ENCODE results near the gene RHBDF2. TPM values are rescaled to one million over a fixed set of nuclear protein-coding genes. Genes with fewer than 3 reads are reported as not detected.

Gene RHBDF2
- total and polyA plus RNA-seq, 2 donors (not counting 1 experiment from before 2014, with no cell fraction given) = 288 to 482 TPM

- 90% methylated on average over 18 of the region's 18 CpGs for WGBS (ENCODE audit: insufficient coverage)
- Mint-ChIP-seq H3K27me3 (no peaks in the 10 kb centered on the region), H3K4me1 (peaks cover 27% of the 10 kb centered on the region), H3K27ac (peak overlapping the region; percentile 71), H3K9me3 (ENCODE audit: insufficient read depth) (no peaks in the 10 kb centered on the region), H3K4me3 (no peak overlapping the region)
- H3K4me2 ChIP-seq (replicated peaks; ENCODE audit: low read depth, low read length, poor library complexity, severe bottlenecking) = no peak overlapping the region
- no peak for TF ChIP-seq EZH2 (IDR thresholded peaks at IDR 0.05; ENCODE audit: borderline replicate concordance, insufficient read depth, low read depth, low read length, poor library complexity, severe bottlenecking)
- no peak for TF ChIP-seq CTCF (IDR thresholded peaks at IDR 0.05)
- H4K20me1 ChIP-seq (ENCODE audit: control insufficient read depth, insufficient read depth, low read length, poor library complexity, severe bottlenecking) = peaks cover 42% of the 10 kb centered on the region
- H3K27ac ChIP-seq (ENCODE audit: low read length in 2 of 2) = no peak overlapping the region
- no peak overlapping the region for H3K4me3 ChIP-seq (ENCODE audit: control extremely low read depth in 1 of 5, extremely low read depth in 1 of 5, insufficient read depth in 1 of 5, low read depth in 2 of 5, low read length in 4 of 5)
- intact Hi-C loops (cut with micrococcal nuclease) = no loop called here
- peaks cover 3% of the 10 kb centered on the region for H3K79me2 ChIP-seq (ENCODE audit: control insufficient read depth, insufficient read depth, low read length)
- ATAC-seq (ENCODE audit: low read depth) = peak; percentile 41
- H3K27me3 ChIP-seq (replicated peaks in 1 of 4; ENCODE audit: control extremely low read depth in 1 of 4, control insufficient read depth in 3 of 4, insufficient read depth in 4 of 4, low read length in 3 of 4) = no peaks in the 10 kb centered on the region
- H3K36me3 ChIP-seq (replicated peaks in 1 of 2; ENCODE audit: control extremely low read depth in 1 of 2, control insufficient read depth in 1 of 2, extremely low read depth in 1 of 2, insufficient read depth in 2 of 2, low read length in 1 of 2) = peaks cover 0 to 93% of the 10 kb centered on the region in 2 experiments
- CTCF ChIA-PET = interaction anchor here (1.3 to 6.2 kb wide), 3 partner anchors 15 to 33 kb away, joined by 4 to 39 read pairs (median 8); no protein-coding TSS in a partner anchor
- peaks cover 0 to 23% of the 10 kb centered on the region in 2 donors for H3K4me1 ChIP-seq (ENCODE audit: control insufficient read depth in 2 of 2, insufficient read depth in 2 of 2, low read length in 2 of 2)
- H3K9ac ChIP-seq (ENCODE audit: low read length) = no peak overlapping the region
- no peaks in the 10 kb centered on the region for H3K9me3 ChIP-seq (ENCODE audit: control extremely low read depth in 1 of 3, control insufficient read depth in 2 of 3, insufficient read depth in 1 of 3, low read length in 2 of 3)
- H2AFZ ChIP-seq (ENCODE audit: insufficient read depth, low read depth, low read length, poor library complexity, severe bottlenecking) = no peak overlapping the region
- DNase-seq = no peak
- POLR2A ChIA-PET = interaction anchor here (23.6 kb wide), 1 partner anchor 25 kb away, joined by 478 read pairs; the partner anchor contains the start of gene RHBDF2
Observed at GRCh38 chr17:76473541-76473985, 27.7 kb downstream of the RHBDF2 start.

GRCh38 chr17:76472726-76473125 lies 28.5 kb downstream of the RHBDF2 start:
- Mint-ChIP-seq H3K27ac (peak overlapping the region; percentile 71), H3K4me1 (peaks cover 27% of the 10 kb centered on the region), H3K4me3 (no peak overlapping the region), H3K27me3 (no peaks in the 10 kb centered on the region), H3K9me3 (ENCODE audit: insufficient read depth) (no peaks in the 10 kb centered on the region)
- Histone ChIP-seq H3K36me3 (replicated peaks in 1 of 2; ENCODE audit: control extremely low read depth in 1 of 2, control insufficient read depth in 1 of 2, extremely low read depth in 1 of 2, insufficient read depth in 2 of 2, low read length in 1 of 2) (peaks cover 0 to 86% of the 10 kb centered on the region in 2 experiments), H4K20me1 (ENCODE audit: control insufficient read depth, insufficient read depth, low read length, poor library complexity, severe bottlenecking) (peaks cover 35% of the 10 kb centered on the region), H3K4me2 (replicated peaks; ENCODE audit: low read depth, low read length, poor library complexity, severe bottlenecking) (no peak overlapping the region), H3K9ac (ENCODE audit: low read length) (no peak overlapping the region), H2AFZ (ENCODE audit: insufficient read depth, low read depth, low read length, poor library complexity, severe bottlenecking) (no peak overlapping the region), H3K27me3 (replicated peaks in 1 of 4; ENCODE audit: control extremely low read depth in 1 of 4, control insufficient read depth in 3 of 4, insufficient read depth in 4 of 4, low read length in 3 of 4) (no peaks in the 10 kb centered on the region), H3K9me3 (ENCODE audit: control extremely low read depth in 1 of 3, control insufficient read depth in 2 of 3, insufficient read depth in 1 of 3, low read length in 2 of 3) (no peaks in the 10 kb centered on the region), H3K4me3 (ENCODE audit: control extremely low read depth in 1 of 5, extremely low read depth in 1 of 5, insufficient read depth in 1 of 5, low read depth in 2 of 5, low read length in 4 of 5) (no peak overlapping the region), H3K79me2 (ENCODE audit: control insufficient read depth, insufficient read depth, low read length) (no peaks in the 10 kb centered on the region), H3K27ac (ENCODE audit: low read length in 2 of 2) (no peak overlapping the region), H3K4me1 (ENCODE audit: control insufficient read depth in 2 of 2, insufficient read depth in 2 of 2, low read length in 2 of 2) (peaks cover 0 to 21% of the 10 kb centered on the region in 2 donors)
- TF ChIP-seq EZH2 (IDR thresholded peaks at IDR 0.05; ENCODE audit: borderline replicate concordance, insufficient read depth, low read depth, low read length, poor library complexity, severe bottlenecking) = no peak
- no peak for TF ChIP-seq CTCF (IDR thresholded peaks at IDR 0.05)
- POLR2A ChIA-PET = interaction anchor here (23.6 kb wide), 1 partner anchor 26 kb away, joined by 478 read pairs; the partner anchor contains the start of gene RHBDF2
- WGBS (ENCODE audit: insufficient coverage) = 98% methylated on average over 11 of the region's 11 CpGs
- CTCF ChIA-PET = interaction anchor here (0.8 to 6.2 kb wide), 5 partner anchors 14 to 64 kb away, joined by 3 to 39 read pairs (median 4); no protein-coding TSS in a partner anchor
- no peak for DNase-seq
- no peak for ATAC-seq (ENCODE audit: low read depth)
- intact Hi-C loops (cut with micrococcal nuclease) = no loop called here

Measured in B cell (primary cell).